Heart left ventricle (tissue), 16 donors: ENCODE measurements around the gene GPR148. TPM values are rescaled to one million over a fixed set of nuclear protein-coding genes. Genes with fewer than 3 reads are reported as not detected.
A peak's percentile ranks its signal among the peaks of the same experiment; 100 is the strongest.
"Not testable (repeated sequence)": the region's sequence is repeated elsewhere in the genome, so short reads cannot be mapped to it uniquely, and the experiment has no call there.

Experiments
- ATAC-seq, 4 donors: fragments of 200-7000 bp; cut with Tn5 transposase; one replicate each; pipeline ENCODE4 v1.9.1; 2020 to 2022; ENCODE audit warnings: moderate library complexity in 4 of 4, mild to moderate bottlenecking in 3 of 4, moderate number of reproducible peaks in 1 of 4
- DNase-seq, 5 donors: peaks; one replicate each; pipeline ENCODE4 v3.0.0-alpha.2; 2020
- H3K27ac ChIP-seq, 12 donors: fragments of 200-600 bp; sonication (generic) in 4 of 12; one replicate each; pipeline versions ENCODE4 v1.5.0 to v1.8.0; 2016 to 2022; ENCODE audit warnings: mild to moderate bottlenecking in 2 of 12
- H3K27me3 ChIP-seq, 9 donors: fragments of 200-600 bp; sonication (generic) in 2 of 9; one replicate each; pipeline versions ENCODE4 v1.5.1 to v1.8.0; 2016 to 2022; ENCODE audit warnings: mild to moderate bottlenecking in 3 of 9
- H3K36me3 ChIP-seq, 9 donors: fragments of 200-600 bp; sonication (generic) in 2 of 9; one replicate each; pipeline versions ENCODE4 v1.5.0 to v1.8.0; 2018 to 2022; ENCODE audit warnings: mild to moderate bottlenecking in 2 of 9
- H3K4me1 ChIP-seq, 12 donors: fragments of 200-600 bp; sonication (generic) in 4 of 12; one replicate each; pipeline versions ENCODE4 v1.5.0 to v1.8.0; 2016 to 2022; ENCODE audit warnings: mild to moderate bottlenecking in 3 of 12
- H3K4me3 ChIP-seq, 12 donors: fragments of 200-600 bp; sonication (generic) in 4 of 12; one replicate each; pipeline versions ENCODE4 v1.5.0 to v1.8.0; 2017 to 2022; ENCODE audit warnings: mild to moderate bottlenecking in 9 of 12, moderate library complexity in 4 of 12
- H3K9me3 ChIP-seq, 12 donors: fragments of 200-600 bp; sonication (generic) in 4 of 12; one replicate each; pipeline versions ENCODE4 v1.5.0 to v1.8.0; 2016 to 2022; ENCODE audit warnings: mild to moderate bottlenecking in 1 of 12
- CTCF ChIP-seq, 12 donors: fragments of 200-600 bp; sonication (generic) in 4 of 12; IDR thresholded peaks; one replicate each; pipeline versions ENCODE4 v1.5.0 to v1.8.0; 2018 to 2022; ENCODE audit warnings: antibody characterized with exemption in 12 of 12, mild to moderate bottlenecking in 5 of 12
- POLR2A ChIP-seq, 2 donors: fragments of 450-650 bp; IDR thresholded peaks; one replicate each; pipeline ENCODE4 v1.6.1; 2017; ENCODE audit warnings: antibody characterized with exemption in 2 of 2, mild to moderate bottlenecking in 2 of 2, moderate library complexity in 2 of 2
- WGBS, 4 donors: extraction: QIAGEN DNeasy Blood & Tissue Kit in 2 of 4; methylation state at CpG; one replicate each; pipeline versions ENCODE4 v1.1.5 to v1.1.7; 2013 to 2018; 5-methylcytosine and 5-hydroxymethylcytosine counted together
- intact Hi-C, 10 donors: fragments of 100-400 bp; cut with DNase I; formaldehyde crosslinking; loops; one replicate each; pipeline versions ENCODE4 v1.11.1 to v1.14.2; 2022
- polyA plus RNA-seq, 2 donors: library from polyadenylated mRNA; stranded (reverse); fragments of 200-250 nt; gene quantifications; one replicate each; pipeline ENCODE4 v1.2.3, GENCODE V29; 2013
- total RNA-seq, 9 donors: library from RNA; depleted of rRNA in 2 of 9; stranded (reverse); fragments of >200 nt in 2 of 9; fragmentation: NEBNext Ultra II Directional in 3 of 9; extraction: Animal tissue kit (Norgen Biotek cat#: 25700) in 3 of 9; gene quantifications; one replicate each; pipeline versions ENCODE4 v1.1.0 to v1.2.4, GENCODE V29; 2016 to 2023
- donor health status: ischemic (EF 13 %, LVEDD 7.1; RV severe dilation, severe dysfunction).
- donor health status: healthy with polysubstance abuse.
- donor health status: DM: no; HTN: yes; CAD: no.
- donor health status: DM: no; HTN: no; CAD: no.
- donor health status: ischemic (EF 25% LVEDD 6.9; RV normal size, moderate dysfunction).
- donor health status: ischemic (EF 25% LVEDD 5.7; RV mildly dilated, moderate dysfunction).
- donor health status: healthy.
- donor health status: DM: yes; HTN: yes; CAD: no.
- donor health status: ischemic (EF 35%, LVEDD 5.7; RV mildly dilated, moderate dysfunction).
- donor health status: nonischemic (EF 11% LVEDD 7.7; RV severe dilation, severe dysfunction).
- donor health status: DM: yes; HTN: yes; CAD: no.
- donor health status: PGD.
- donor health status: ischemic (EF 29% LVEDD 5.4; RV normal size, mild dysfunction).
- donor health status: nonischemic (EF 23%, LVEDD 6.1; RV moderate dilation, normal function).

GPR148 gene
- total and polyA plus RNA-seq, 11 donors = not detected

GRCh38 chr2:130727286-130727924, 1.5 kb upstream of the GPR148 start:
- WGBS, 4 donors = 1 to 2% (median 1%) methylated on average over 26 to 48 of the region's 48 CpGs
- Histone ChIP-seq H3K36me3 (no peaks in the 10 kb centered on the region), H3K27me3 (peaks cover 0 to 6% (median 0%) of the 10 kb centered on the region in 9 donors), H3K27ac (peak overlapping the region; percentile 6 to 74 (median 57)), H3K4me3 (peak overlapping the region; percentile 2 to 67 (median 60)), H3K4me1 (peaks cover 5 to 22% (median 14%) of the 10 kb centered on the region in 12 donors), H3K9me3 (peaks cover 0 to 2% (median 0%) of the 10 kb centered on the region in 12 donors)
- peak; percentile 89 to 98 (median 96) for ATAC-seq
- intact Hi-C loops = no loop called here
- peak; percentile 68 to 87 (median 83) for DNase-seq
- TF ChIP-seq CTCF (IDR thresholded peaks at IDR 0.05) (no peak), POLR2A (IDR thresholded peaks at IDR 0.05) (peak in 1 of 2 donors; percentile 21)

GRCh38 chr2:130728007-130728454, 839 bp upstream of the GPR148 start:
- Histone ChIP-seq H3K27me3 (peaks cover 0 to 6% (median 0%) of the 10 kb centered on the region in 9 donors), H3K4me1 (peaks cover 5 to 22% (median 14%) of the 10 kb centered on the region in 12 donors), H3K36me3 (no peaks in the 10 kb centered on the region), H3K4me3 (peak overlapping the region; percentile 2 to 67 (median 60)), H3K9me3 (no peaks in the 10 kb centered on the region), H3K27ac (peak overlapping the region in 9 of 12 donors; percentile 13 to 74 (median 58))
- DNase-seq (peak in 1 of 5 donors; percentile 37), ATAC-seq (peak; percentile 36 to 70 (median 56))
- intact Hi-C loops = no loop called here
- WGBS, 4 donors = 2 to 14% (median 9%) methylated on average over 6 to 12 of the region's 12 CpGs
- TF ChIP-seq CTCF (IDR thresholded peaks at IDR 0.05) (no peak), POLR2A (IDR thresholded peaks at IDR 0.05) (no peak)

GRCh38 chr2:130729322-130730299, 741 bp downstream of the GPR148 start:
- peaks cover 0 to 6% (median 0%) of the 10 kb centered on the region in 9 donors for H3K27me3 ChIP-seq
- intact Hi-C loops = no loop called here
- no peaks in the 10 kb centered on the region for H3K36me3 ChIP-seq
- no peak overlapping the region for H3K27ac ChIP-seq
- H3K9me3 ChIP-seq = peaks cover 0 to 3% (median 0%) of the 10 kb centered on the region in 12 donors
- DNase-seq (no peak), ATAC-seq (no peak)
- H3K4me3 ChIP-seq = no peak overlapping the region
- 87 to 92% (median 90%) methylated on average over 17 of the region's 17 CpGs for WGBS, 4 donors
- TF ChIP-seq POLR2A (IDR thresholded peaks at IDR 0.05) (no peak), CTCF (IDR thresholded peaks at IDR 0.05) (no peak)
- peaks cover 5 to 22% (median 14%) of the 10 kb centered on the region in 12 donors for H3K4me1 ChIP-seq

- H3K27me3 ChIP-seq, H3K4me3 ChIP-seq, ATAC-seq, H3K36me3 ChIP-seq, DNase-seq, intact Hi-C loops, H3K27ac ChIP-seq: not testable (repeated sequence)
- H3K9me3 ChIP-seq = peaks cover 0 to 11% (median 0%) of the 10 kb centered on the region in 12 donors
- H3K4me1 ChIP-seq = peaks cover 0 to 10% (median 3%) of the 10 kb centered on the region in 12 donors
- 88 to 93% (median 92%) methylated on average over 11 of the region's 11 CpGs for WGBS, 4 donors
Measured at GRCh38 chr2:130732257-130732656, 3.4 kb downstream of the GPR148 start.
